PFSK-1 (cell line): ENCODE measurements around the gene RGS6.

ENCODE experiments used
- FOXP2 ChIP-seq: optimal IDR thresholded peaks from 2 replicates; pipeline ENCODE3; 2011; ENCODE audit warnings: borderline replicate concordance, control low read depth, inconsistent platforms; ENCODE audit not compliant: insufficient read depth; ENCODE audit errors: extremely low read length, extremely low read depth
- POLR2AphosphoS5 ChIP-seq: IDR thresholded peaks from 2 replicates; pipeline ENCODE4 v1.6.1; 2012; ENCODE audit warnings: low read depth, mild to moderate bottlenecking, control low read depth, low read length, moderate library complexity
- REST ChIP-seq, 2 experiments: IDR thresholded peaks; 2 replicates each; pipeline versions ENCODE4 v1.6.1 to v1.8.0; 2011 to 2012; ENCODE audit warnings: low read depth in 2 of 2, low read length in 2 of 2, control low read depth in 1 of 2, inconsistent platforms in 1 of 2, mild to moderate bottlenecking in 1 of 2, moderate library complexity in 1 of 2; ENCODE audit not compliant: insufficient read depth in 1 of 2
- SIN3A ChIP-seq: IDR thresholded peaks from 2 replicates; pipeline ENCODE4 v1.6.1; 2012; ENCODE audit warnings: mild to moderate bottlenecking, low read length, moderate library complexity, borderline replicate concordance; ENCODE audit not compliant: insufficient read depth
- TAF1 ChIP-seq: IDR thresholded peaks from 2 replicates; pipeline ENCODE4 v1.6.1; 2012; ENCODE audit warnings: low read length, control low read depth, borderline replicate concordance; ENCODE audit not compliant: insufficient read depth

The RGS6 gene

GRCh38 chr14:72492196-72492595, 560.0 kb downstream of the RGS6 start:
- no peak for TF ChIP-seq REST (IDR thresholded peaks at IDR 0.05; ENCODE audit: insufficient read depth in 1 of 2, low read depth in 2 of 2, low read length in 2 of 2)
- no peak for TF ChIP-seq POLR2AphosphoS5
- no peak for TF ChIP-seq SIN3A
- no peak for TF ChIP-seq TAF1
- no peak for TF ChIP-seq FOXP2

GRCh38 chr14:72495668-72496067, 563.4 kb downstream of the RGS6 start:
- TF ChIP-seq REST (IDR thresholded peaks at IDR 0.05; ENCODE audit: insufficient read depth in 1 of 2, low read depth in 2 of 2, low read length in 2 of 2), result no peak
- no peak for TF ChIP-seq POLR2AphosphoS5
- TF ChIP-seq SIN3A, result no peak
- TF ChIP-seq FOXP2, result no peak
- TF ChIP-seq TAF1, result no peak

GRCh38 chr14:72498646-72499045, 566.4 kb downstream of the RGS6 start:
- TF ChIP-seq POLR2AphosphoS5, result no peak

- TF ChIP-seq FOXP2, result no peak
- no peak for TF ChIP-seq REST (IDR thresholded peaks at IDR 0.05; ENCODE audit: insufficient read depth in 1 of 2, low read depth in 2 of 2, low read length in 2 of 2)
- TF ChIP-seq POLR2AphosphoS5, result no peak
- TF ChIP-seq SIN3A, result no peak
- TF ChIP-seq TAF1, result no peak
These were observed 567.5 kb downstream of the RGS6 start for GRCh38 chr14:72499746-72500145.

- TF ChIP-seq POLR2AphosphoS5, result no peak
- TF ChIP-seq REST (IDR thresholded peaks at IDR 0.05; ENCODE audit: insufficient read depth in 1 of 2, low read depth in 2 of 2, low read length in 2 of 2), result no peak
- TF ChIP-seq SIN3A, result no peak
- no peak for TF ChIP-seq TAF1
- no peak for TF ChIP-seq FOXP2
These were observed 568.1 kb downstream of the RGS6 start for GRCh38 chr14:72500234-72500838.
